GM20000 (cell line): ENCODE data around the gene ATP8B1.

Experiments used
- DNase-seq: peaks from one replicate; pipeline ENCODE4 v3.0.0; 2012; ENCODE audit warnings: low spot score
- CTCF ChIP-seq: IDR thresholded peaks from 2 replicates; pipeline ENCODE4 v1.5.1; 2012; ENCODE audit warnings: mild to moderate bottlenecking, control low read depth; ENCODE audit errors: extremely low read depth, missing control alignments

ATP8B1 gene

GRCh38 chr18:57697426-57697825 is 105.7 kb downstream of the ATP8B1 start:
- no peak for TF ChIP-seq CTCF
- no peak for DNase-seq

GRCh38 chr18:57696271-57696670 is 106.8 kb downstream of the ATP8B1 start:
- no peak for TF ChIP-seq CTCF
- DNase-seq: no peak

- no peak for TF ChIP-seq CTCF
- DNase-seq: no peak
These were observed 111.8 kb downstream of the ATP8B1 start for GRCh38 chr18:57691363-57691762.

- TF ChIP-seq CTCF: no peak
- DNase-seq: no peak
These were observed 115.1 kb downstream of the ATP8B1 start for GRCh38 chr18:57687970-57688369.

- DNase-seq: no peak
- TF ChIP-seq CTCF: no peak
These were observed 119.6 kb downstream of the ATP8B1 start for GRCh38 chr18:57683470-57683869.

- no peak for TF ChIP-seq CTCF
- DNase-seq: no peak
These were observed 125.6 kb downstream of the ATP8B1 start for GRCh38 chr18:57677262-57678211.

- no peak for DNase-seq
- no peak for TF ChIP-seq CTCF
These were observed 128.2 kb downstream of the ATP8B1 start for GRCh38 chr18:57674891-57675290.
